Measurements from ENCODE around the gene MED9. TPM values are rescaled to one million over a fixed set of nuclear protein-coding genes. Genes with fewer than 3 reads are reported as not detected.
"Not testable (repeated sequence)": the region's sequence is repeated elsewhere in the genome, so short reads cannot be mapped to it uniquely, and the experiment has no call there.

MED9 gene, protein sequence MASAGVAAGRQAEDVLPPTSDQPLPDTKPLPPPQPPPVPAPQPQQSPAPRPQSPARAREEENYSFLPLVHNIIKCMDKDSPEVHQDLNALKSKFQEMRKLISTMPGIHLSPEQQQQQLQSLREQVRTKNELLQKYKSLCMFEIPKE
- total RNA-seq = 6.8 and 8.3 TPM in 2 replicates

DNA sequence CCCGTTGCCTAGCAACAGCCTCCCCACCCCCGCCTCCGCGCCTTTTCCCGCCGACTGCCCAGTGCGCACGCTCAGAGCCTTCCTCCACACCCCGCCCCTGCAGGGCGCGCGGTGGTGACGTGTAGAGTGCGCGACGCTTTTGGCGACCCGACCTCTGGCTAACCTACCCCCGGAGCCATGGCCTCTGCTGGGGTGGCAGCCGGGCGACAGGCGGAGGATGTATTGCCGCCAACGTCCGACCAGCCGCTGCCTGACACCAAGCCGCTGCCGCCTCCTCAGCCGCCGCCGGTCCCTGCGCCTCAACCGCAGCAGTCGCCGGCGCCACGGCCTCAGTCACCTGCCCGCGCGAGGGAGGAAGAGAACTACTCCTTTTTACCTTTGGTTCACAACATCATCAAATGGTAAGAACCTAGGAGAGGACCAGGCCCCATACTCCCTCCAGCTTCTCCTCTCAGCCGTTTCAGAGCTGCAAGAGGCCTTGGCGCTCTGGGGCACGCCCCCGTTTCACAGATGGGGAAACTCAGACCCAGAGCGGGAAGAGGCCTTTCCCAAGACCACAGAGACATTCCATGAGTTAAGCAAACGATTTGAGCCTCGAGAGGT, at the start of gene MED9:
MED9 (plus strand) TSS at position 136 of the 603 bp plus-strand sequence; CDS start at position 178, 42 bp downstream.
- DNase-seq (ENCODE audit: low read depth in 2 of 2) = peak; percentile 88 to 95

- DNase-seq (ENCODE audit: low read depth in 2 of 2) = no peak
These were observed 47.6 kb upstream of the MED9 start for GRCh38 chr17:17429222-17429621.

- DNase-seq (ENCODE audit: low read depth in 2 of 2) = not testable (repeated sequence)
These were observed 45.9 kb upstream of the MED9 start for GRCh38 chr17:17430924-17431323.

DNA sequence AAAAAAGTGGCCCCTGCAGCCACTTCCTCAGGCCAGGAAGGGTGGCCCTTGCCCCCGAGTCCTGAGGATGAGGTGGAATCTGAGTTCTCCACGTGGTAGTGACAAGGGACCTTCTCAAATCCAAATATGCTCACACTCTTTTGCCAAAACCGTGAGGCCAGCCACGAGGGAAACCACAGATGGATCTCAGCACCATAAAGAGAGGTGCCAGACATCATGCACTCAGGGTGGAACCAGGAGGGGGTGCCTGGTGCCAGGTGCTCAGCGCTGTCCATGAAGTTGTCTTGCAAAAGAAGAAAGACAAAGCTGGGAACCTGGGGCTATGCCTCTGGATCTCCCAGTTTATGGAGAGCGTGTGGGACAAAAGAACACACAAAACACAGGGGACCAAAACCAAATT, 45.2 kb upstream of the MED9 start:
- DNase-seq (ENCODE audit: low read depth in 2 of 2) = no peak

DNA sequence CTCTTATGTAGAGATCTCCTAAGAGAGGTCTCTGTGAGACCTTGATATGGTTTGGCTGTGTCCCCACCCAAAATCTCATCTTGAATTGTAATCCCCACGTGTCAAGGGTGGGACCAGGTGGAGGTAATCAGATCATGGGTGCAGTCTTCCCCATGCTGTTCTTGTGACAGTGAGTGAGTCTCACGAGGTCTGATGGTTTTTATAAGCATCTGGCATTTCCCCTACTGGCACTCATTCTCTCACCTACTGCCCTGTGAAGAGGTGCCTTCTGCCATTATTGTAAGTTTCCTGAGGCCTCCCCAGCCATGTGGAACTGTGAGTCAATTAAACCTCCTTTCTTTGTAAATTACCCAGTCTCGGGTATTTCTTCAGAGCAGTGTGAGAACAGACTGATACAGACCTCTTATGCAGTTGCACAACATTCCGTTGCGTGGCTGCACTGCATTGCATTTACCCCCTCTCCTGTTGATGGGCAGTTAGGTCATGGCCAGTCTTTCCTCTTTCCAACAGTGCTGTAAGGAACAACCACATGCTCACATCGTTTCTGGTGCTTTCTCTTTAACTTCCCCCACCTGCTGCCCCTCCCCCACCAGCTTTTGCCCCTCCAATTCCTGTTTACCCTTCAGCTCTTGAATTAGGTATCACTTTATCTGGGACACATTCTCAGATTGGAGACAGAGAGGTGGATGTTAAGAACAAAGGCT, 43.6 kb upstream of the MED9 start:
- DNase-seq (ENCODE audit: low read depth in 2 of 2) = peak in 1 of 2 donors; percentile 20

- DNase-seq (ENCODE audit: low read depth in 2 of 2) = no peak
These were observed 42.3 kb upstream of the MED9 start for GRCh38 chr17:17434477-17434876.

- peak in 1 of 2 donors; percentile 58 for DNase-seq (ENCODE audit: low read depth in 2 of 2)
These were observed 41.5 kb upstream of the MED9 start for GRCh38 chr17:17435323-17435722.

GRCh38 chr17:17437461-17437860, 39.3 kb upstream of the MED9 start:
- DNase-seq (ENCODE audit: low read depth in 2 of 2) = no peak

DNA sequence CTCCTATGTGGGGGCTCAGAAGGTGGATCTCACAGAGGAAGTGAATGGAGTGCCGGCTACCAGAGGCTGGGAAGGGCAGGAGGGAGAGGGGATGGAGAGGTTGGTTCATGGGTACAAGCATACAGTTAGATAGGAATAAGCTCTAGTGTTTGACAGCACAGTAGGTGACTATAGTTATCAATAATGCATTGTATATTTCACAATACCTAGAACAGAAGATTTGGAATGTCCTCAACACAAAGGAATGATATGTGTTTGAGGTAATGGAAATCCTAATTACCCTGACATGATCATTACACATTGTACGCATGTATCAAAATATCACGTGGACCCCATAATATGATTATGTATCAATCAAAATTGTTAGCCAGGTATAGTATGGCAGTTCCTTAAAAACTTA, 38.9 kb upstream of the MED9 start:
- no peak for DNase-seq (ENCODE audit: low read depth in 2 of 2)

GRCh38 chr17:17440010-17440843, 36.6 kb upstream of the MED9 start:
- DNase-seq (ENCODE audit: low read depth in 2 of 2) = peak; percentile 46 to 54

DNA sequence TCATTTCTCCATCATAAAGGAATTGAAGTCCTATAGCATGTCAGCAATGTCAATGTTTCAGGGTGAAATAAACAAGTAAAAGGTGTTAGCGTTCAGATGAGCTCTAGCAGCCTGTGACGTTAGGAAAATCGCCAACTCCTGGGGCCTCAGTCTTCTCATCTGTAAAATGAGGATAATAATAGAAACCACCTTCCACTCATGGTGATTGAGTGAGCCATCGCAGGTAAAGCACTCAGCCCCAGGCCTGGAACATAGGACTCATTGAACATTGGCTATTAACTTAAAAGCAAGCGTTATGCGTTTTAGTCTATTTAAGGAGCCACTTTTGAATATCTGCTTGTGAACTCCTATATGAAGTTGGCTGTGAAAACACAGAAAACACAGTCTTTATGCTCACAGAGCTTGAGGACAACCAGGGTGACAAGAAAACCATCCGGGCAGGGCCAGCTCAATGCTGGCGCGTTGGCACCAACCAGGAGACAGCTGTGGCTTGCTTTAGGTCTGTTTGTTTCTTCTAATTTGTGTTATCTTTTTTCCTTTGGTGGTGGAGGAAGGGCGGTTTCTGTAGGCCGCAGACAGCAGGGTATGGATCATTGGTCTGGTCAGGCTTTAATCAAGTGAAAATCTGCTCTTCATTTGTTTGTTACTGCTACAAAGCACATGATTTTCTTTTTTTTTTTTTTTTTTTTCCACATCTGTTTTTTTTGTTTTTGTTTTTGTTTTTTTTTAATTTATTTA, 35.7 kb upstream of the MED9 start:
- DNase-seq (ENCODE audit: low read depth in 2 of 2) = no peak

GRCh38 chr17:17443173-17443572, 33.6 kb upstream of the MED9 start:
- no peak for DNase-seq (ENCODE audit: low read depth in 2 of 2)

DNA sequence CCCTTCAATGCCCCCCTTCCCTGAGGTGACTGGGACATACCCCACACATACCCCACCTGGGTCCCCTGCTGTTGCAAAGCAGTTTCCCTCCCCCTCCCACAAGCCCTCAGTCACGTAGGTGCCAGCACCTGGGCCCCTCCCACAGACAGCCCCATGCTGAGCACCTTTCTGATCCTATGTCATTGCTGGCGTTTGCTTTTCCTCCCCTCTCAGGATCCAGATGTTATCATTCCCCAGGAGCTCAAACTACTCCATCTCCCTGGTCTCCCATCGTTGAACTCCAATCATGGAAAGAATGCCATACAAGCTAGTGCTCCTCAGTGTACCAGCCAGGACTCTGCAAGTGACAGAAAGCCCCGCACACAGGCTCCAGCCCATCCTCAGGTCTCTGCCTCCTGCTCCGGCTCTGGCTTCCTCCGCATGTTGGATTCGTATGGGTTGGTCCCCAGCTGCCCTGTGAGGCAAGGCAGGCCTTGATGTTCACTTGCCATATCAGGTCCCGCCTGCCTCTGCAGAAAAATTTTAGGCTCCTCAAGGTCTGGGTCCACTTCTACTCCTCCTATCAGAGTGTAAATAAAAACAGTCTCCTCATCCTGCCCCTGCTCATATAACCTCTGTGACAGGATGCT, 31.4 kb upstream of the MED9 start:
- no peak for DNase-seq (ENCODE audit: low read depth in 2 of 2)

DNA sequence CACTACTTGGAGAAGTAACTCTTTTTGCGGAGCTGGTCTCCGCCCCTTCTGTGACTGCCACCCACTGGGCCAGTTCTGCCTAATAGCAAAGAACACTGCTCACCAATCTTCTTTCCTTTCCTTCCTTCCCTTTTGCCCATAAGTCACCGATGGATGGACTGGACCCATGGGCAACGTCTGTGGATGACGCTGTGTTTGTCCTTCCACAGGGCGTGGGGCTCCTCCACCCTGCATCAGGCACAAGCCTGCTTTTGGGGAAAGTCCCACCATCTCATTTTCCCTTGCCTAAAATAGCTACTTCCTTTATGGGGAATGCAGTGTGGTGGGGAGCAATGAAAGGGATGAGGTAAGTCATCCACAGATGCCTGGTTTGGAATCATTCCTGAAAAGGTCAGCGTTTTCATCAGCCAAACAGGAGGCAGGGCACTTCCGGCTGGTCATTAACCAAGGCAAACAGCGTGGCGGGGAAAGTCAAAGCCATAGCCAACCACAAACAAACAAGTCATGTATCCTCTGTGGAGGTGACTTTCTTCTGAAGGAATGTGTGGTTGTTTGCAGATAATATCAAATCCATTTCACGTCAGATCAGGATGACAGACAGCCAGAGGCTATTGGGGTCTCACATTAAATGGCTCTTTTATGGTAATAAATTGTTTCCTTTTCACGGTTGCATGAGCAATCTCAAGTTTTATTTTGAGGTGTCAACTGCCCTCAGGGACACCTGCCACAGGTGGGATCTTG, 30.7 kb upstream of the MED9 start:
- DNase-seq (ENCODE audit: low read depth in 2 of 2) = peak; percentile 98

- DNase-seq (ENCODE audit: low read depth in 2 of 2) = peak; percentile 28 to 62
These were observed 30.1 kb upstream of the MED9 start for GRCh38 chr17:17446666-17447155.

- DNase-seq (ENCODE audit: low read depth in 2 of 2) = peak in 1 of 2 donors; percentile 23
These were observed 29.5 kb upstream of the MED9 start for GRCh38 chr17:17447264-17447663.

- no peak for DNase-seq (ENCODE audit: low read depth in 2 of 2)
These were observed 28.7 kb upstream of the MED9 start for GRCh38 chr17:17448076-17448475.

DNA sequence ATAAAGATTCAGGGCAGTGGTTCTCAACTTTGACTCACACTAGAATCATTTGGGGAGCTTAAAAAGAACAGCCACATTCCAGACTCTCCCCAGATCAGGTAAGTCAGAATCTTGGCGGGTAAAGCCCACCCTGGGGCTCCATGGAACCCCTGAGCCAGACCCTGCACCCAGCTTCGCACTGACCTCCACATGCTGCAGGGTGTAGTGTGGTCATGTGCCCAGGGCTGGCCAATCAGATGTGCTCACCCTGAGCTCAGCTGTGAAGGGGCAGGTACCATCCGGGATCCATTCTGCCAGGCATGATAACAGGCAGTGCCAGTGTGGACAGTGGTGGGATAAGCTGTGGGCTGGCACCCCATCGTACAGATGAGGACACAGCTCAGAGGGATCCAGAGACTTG, 28.1 kb upstream of the MED9 start:
- no peak for DNase-seq (ENCODE audit: low read depth in 2 of 2)

GRCh38 chr17:17453088-17453487, 23.7 kb upstream of the MED9 start:
- DNase-seq (ENCODE audit: low read depth in 2 of 2) = no peak

DNA sequence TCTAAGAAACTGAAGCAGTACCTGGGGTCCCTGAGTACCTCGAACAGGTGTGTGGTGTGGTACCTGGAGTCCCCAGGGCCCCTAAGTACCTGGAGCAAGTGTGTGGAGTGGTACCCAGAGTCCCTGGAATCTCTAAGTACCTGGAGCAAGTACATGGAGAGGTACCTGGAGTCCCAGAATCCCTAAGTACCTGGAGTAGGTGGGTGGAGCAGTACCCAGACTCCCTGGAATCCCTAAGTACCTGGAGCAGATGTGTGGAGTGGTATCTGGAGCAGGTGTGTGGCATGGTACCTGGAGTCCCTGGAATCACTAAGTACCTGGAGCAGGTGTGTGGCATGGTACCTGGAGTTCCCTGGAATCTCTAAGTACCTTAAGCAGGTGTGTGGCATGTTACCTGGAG, 22.5 kb upstream of the MED9 start:
- no peak for DNase-seq (ENCODE audit: low read depth in 2 of 2)
